ENCODE measurements around the gene RBM10.

Gene RBM10

GRCh38 chrX:47176101-47176740, 31.2 kb downstream of the RBM10 start:
- DNase-seq (ENCODE audit: low read depth in 4 of 4, low spot score in 1 of 4): no peak

GRCh38 chrX:47177079-47177478, 32.1 kb downstream of the RBM10 start:
- DNase-seq (ENCODE audit: low read depth in 4 of 4, low spot score in 1 of 4): no peak

- DNase-seq (ENCODE audit: low read depth in 4 of 4, low spot score in 1 of 4): no peak
These were observed 33.3 kb downstream of the RBM10 start for GRCh38 chrX:47178337-47178736.

- DNase-seq (ENCODE audit: low read depth in 4 of 4, low spot score in 1 of 4): no peak
These were observed 34.4 kb downstream of the RBM10 start for GRCh38 chrX:47179221-47179927.

GRCh38 chrX:47179928-47180255, 34.9 kb downstream of the RBM10 start:
- no peak for DNase-seq (ENCODE audit: low read depth in 4 of 4, low spot score in 1 of 4)

GRCh38 chrX:47180346-47180745, 35.3 kb downstream of the RBM10 start:
- DNase-seq (ENCODE audit: low read depth in 4 of 4, low spot score in 1 of 4): no peak

GRCh38 chrX:47181301-47181700, 36.3 kb downstream of the RBM10 start:
- DNase-seq (ENCODE audit: low read depth in 4 of 4, low spot score in 1 of 4): no peak

- no peak for DNase-seq (ENCODE audit: low read depth in 4 of 4, low spot score in 1 of 4)
These were observed 37.2 kb downstream of the RBM10 start for GRCh38 chrX:47182106-47182700.

- DNase-seq (ENCODE audit: low read depth in 4 of 4, low spot score in 1 of 4): no peak
These were observed 39.5 kb downstream of the RBM10 start for GRCh38 chrX:47184486-47184885.

GRCh38 chrX:47185241-47185640, 40.2 kb downstream of the RBM10 start:
- DNase-seq (ENCODE audit: low read depth in 4 of 4, low spot score in 1 of 4): no peak

- DNase-seq (ENCODE audit: low read depth in 4 of 4, low spot score in 1 of 4): no peak
These were observed 41.2 kb downstream of the RBM10 start for GRCh38 chrX:47186096-47186740.

GRCh38 chrX:47187106-47187677, 42.2 kb downstream of the RBM10 start:
- DNase-seq (ENCODE audit: low read depth in 4 of 4, low spot score in 1 of 4): no peak

GRCh38 chrX:47189906-47190305, 44.9 kb downstream of the RBM10 start:
- no peak for DNase-seq (ENCODE audit: low read depth in 4 of 4, low spot score in 1 of 4)

GRCh38 chrX:47190445-47191269, 45.6 kb downstream of the RBM10 start:
- peak; percentile 50 to 73 (median 59) for DNase-seq (ENCODE audit: low read depth in 4 of 4, low spot score in 1 of 4)

- peak in 2 of 4 experiments; percentile 29 to 40 for DNase-seq (ENCODE audit: low read depth in 4 of 4, low spot score in 1 of 4)
These were observed 46.3 kb downstream of the RBM10 start for GRCh38 chrX:47191331-47191730.

GRCh38 chrX:47191806-47192401, 46.9 kb downstream of the RBM10 start:
- DNase-seq (ENCODE audit: low read depth in 4 of 4, low spot score in 1 of 4): no peak

GRCh38 chrX:47193475-47194193, 48.6 kb downstream of the RBM10 start, which contains the start of gene UBA1:
Gene UBA1, plus strand, starts transcription at chrX:47193829. Its CDS starts 4,974 bp downstream, at chrX:47198803.
- peak; percentile 78 to 97 (median 83) for DNase-seq (ENCODE audit: low read depth in 4 of 4, low spot score in 1 of 4)

- DNase-seq (ENCODE audit: low read depth in 4 of 4, low spot score in 1 of 4): no peak
These were observed 49.3 kb downstream of the RBM10 start for GRCh38 chrX:47194194-47194787.

GRCh38 chrX:47196098-47196497, 51.1 kb downstream of the RBM10 start:
- DNase-seq (ENCODE audit: low read depth in 4 of 4, low spot score in 1 of 4): no peak

Measured in stimulated activated CD4-positive, alpha-beta T cell treated with anti-CD3 and anti-CD28 coated beads, Interleukin-1b, Interleukin-23, amount 100 ng/mL, for 24 hours (primary cell).